H9 (cell line): ENCODE measurements around the gene SART1. TPM values are rescaled to one million over a fixed set of nuclear protein-coding genes. Genes with fewer than 3 reads are reported as not detected.
A peak's percentile ranks its signal among the peaks of the same experiment; 100 is the strongest.
"Not testable (repeated sequence)": the region's sequence is repeated elsewhere in the genome, so short reads cannot be mapped to it uniquely, and the experiment has no call there.

Experiments used
- DNase-seq: peaks from one replicate; pipeline ENCODE4 v3.0.0-alpha.2; 2017
- H2AFZ ChIP-seq: one replicate; pipeline ENCODE4 v1.6.1; 2013; ENCODE audit warnings: mild to moderate bottlenecking, low read length, control low read depth, moderate library complexity
- H2AK5ac ChIP-seq: 2 replicates; pipeline ENCODE4 v1.6.1; 2013; ENCODE audit warnings: low read length, control low read depth, mixed read lengths; ENCODE audit not compliant: insufficient read length
- H2BK120ac ChIP-seq: one replicate; pipeline ENCODE4 v1.6.1; 2013; ENCODE audit warnings: low read depth, mild to moderate bottlenecking, low read length, control low read depth, inconsistent platforms; ENCODE audit not compliant: poor library complexity, severe bottlenecking
- H2BK12ac ChIP-seq: 2 replicates; pipeline ENCODE4 v1.6.1; 2013; ENCODE audit warnings: low read length, control low read depth, mixed read lengths, low read depth; ENCODE audit not compliant: insufficient read length
- H2BK15ac ChIP-seq: 2 replicates; pipeline ENCODE4 v1.6.1; 2013; ENCODE audit warnings: low read depth, low read length, control low read depth
- H2BK20ac ChIP-seq: one replicate; pipeline ENCODE4 v1.6.1; 2013; ENCODE audit warnings: low read depth, mild to moderate bottlenecking, low read length, control low read depth, inconsistent platforms; ENCODE audit not compliant: poor library complexity, severe bottlenecking
- H2BK5ac ChIP-seq: 2 replicates; pipeline ENCODE4 v1.6.1; 2013; ENCODE audit warnings: low read length, control low read depth, mixed read lengths; ENCODE audit not compliant: insufficient read length
- H3K14ac ChIP-seq: 2 replicates; pipeline ENCODE4 v1.6.1; 2013; ENCODE audit warnings: low read length, control low read depth; ENCODE audit not compliant: insufficient read depth
- H3K18ac ChIP-seq: 2 replicates; pipeline ENCODE4 v1.6.1; 2013; ENCODE audit warnings: low read depth, mild to moderate bottlenecking, mixed read lengths, low read length, control low read depth; ENCODE audit not compliant: insufficient read length
- H3K23ac ChIP-seq: 2 replicates; pipeline ENCODE4 v1.6.1; 2013; ENCODE audit warnings: low read length, control low read depth, mixed read lengths, low read depth; ENCODE audit not compliant: insufficient read length
- H3K23me2 ChIP-seq: 2 replicates; pipeline ENCODE4 v1.6.1; 2013; ENCODE audit warnings: low read depth, mild to moderate bottlenecking, mixed read lengths, low read length, control low read depth; ENCODE audit not compliant: insufficient read length, poor library complexity, severe bottlenecking
- H3K27ac ChIP-seq: 2 replicates; pipeline ENCODE4 v1.5.1; 2013; ENCODE audit warnings: low read length, control low read depth, mixed read lengths, low read depth; ENCODE audit not compliant: insufficient read length
- H3K27me3 ChIP-seq: 2 replicates; pipeline ENCODE4 v1.6.1; 2013; ENCODE audit warnings: low read length, control low read depth, inconsistent platforms; ENCODE audit not compliant: insufficient read depth
- H3K4ac ChIP-seq: 2 replicates; pipeline ENCODE4 v1.6.1; 2013; ENCODE audit warnings: low read depth, mild to moderate bottlenecking, control low read depth, inconsistent platforms, low read length, moderate library complexity
- H3K4me1 ChIP-seq: 2 replicates; pipeline ENCODE4 v1.6.1; 2013; ENCODE audit warnings: low read length, control low read depth, inconsistent platforms; ENCODE audit not compliant: insufficient read depth
- H3K4me2 ChIP-seq: 2 replicates; pipeline ENCODE4 v1.6.1; 2013; ENCODE audit warnings: low read length, control low read depth, mixed read lengths; ENCODE audit not compliant: insufficient read length, insufficient read depth
- H3K56ac ChIP-seq: 2 replicates; pipeline ENCODE4 v1.6.1; 2013; ENCODE audit warnings: low read depth, mild to moderate bottlenecking, mixed read lengths, low read length, control low read depth; ENCODE audit not compliant: insufficient read length
- H3K79me1 ChIP-seq: 2 replicates; pipeline ENCODE4 v1.6.1; 2013; ENCODE audit warnings: low read depth, mild to moderate bottlenecking, moderate library complexity, low read length, control low read depth, inconsistent platforms; ENCODE audit not compliant: insufficient read depth, poor library complexity, severe bottlenecking
- H3K79me2 ChIP-seq: 2 replicates; pipeline ENCODE4 v1.6.1; 2013; ENCODE audit warnings: low read length, control low read depth, inconsistent platforms; ENCODE audit not compliant: insufficient read depth
- H3K9ac ChIP-seq: 2 replicates; pipeline ENCODE4 v1.6.1; 2013; ENCODE audit warnings: low read length, control low read depth, mixed read lengths; ENCODE audit not compliant: insufficient read length; ENCODE audit errors: extremely low read depth
- H3K9me3 ChIP-seq: one replicate; pipeline ENCODE4 v1.6.1; 2013; ENCODE audit warnings: low read depth, low read length, inconsistent platforms; ENCODE audit not compliant: control insufficient read depth
- H3T11ph ChIP-seq: one replicate; pipeline ENCODE4 v1.6.1; 2013; ENCODE audit warnings: mild to moderate bottlenecking, low read length, control low read depth, inconsistent platforms
- H4K20me1 ChIP-seq: one replicate; pipeline ENCODE4 v1.6.1; 2013; ENCODE audit not compliant: control insufficient read depth, insufficient read length, insufficient read depth
- H4K5ac ChIP-seq: 2 replicates; pipeline ENCODE4 v1.6.1; 2013; ENCODE audit warnings: low read depth, mild to moderate bottlenecking, mixed read lengths, low read length, control low read depth; ENCODE audit not compliant: insufficient read length
- H4K8ac ChIP-seq: replicated peaks from 2 replicates; pipeline ENCODE4 v1.6.1; 2013; ENCODE audit warnings: low read length, control low read depth, mixed read lengths, low read depth; ENCODE audit not compliant: insufficient read length
- H4K91ac ChIP-seq: 2 replicates; pipeline ENCODE4 v1.6.1; 2013; ENCODE audit warnings: low read depth, mild to moderate bottlenecking, moderate library complexity, mixed read lengths, low read length, control low read depth; ENCODE audit not compliant: insufficient read length
- H3K27ac Mint-ChIP-seq, 3 experiments: 2 replicates in 2 of 3; 3 replicates in 1 of 3; pipeline ENCODE4 v1.8.0; 2020 to 2021; ENCODE audit warnings: mixed read lengths in 3 of 3, mild to moderate bottlenecking in 1 of 3, moderate library complexity in 1 of 3
- H3K27me3 Mint-ChIP-seq: 2 replicates; pipeline ENCODE4 v1.8.0; 2021; ENCODE audit warnings: low read depth, mild to moderate bottlenecking, moderate library complexity, mixed read lengths
- H3K36me3 Mint-ChIP-seq, 3 experiments: 2 replicates in 2 of 3; 3 replicates in 1 of 3; pipeline ENCODE4 v1.8.0; 2020 to 2021; ENCODE audit warnings: low read depth in 3 of 3, mixed read lengths in 3 of 3; ENCODE audit not compliant: insufficient read depth in 1 of 3
- H3K4me1 Mint-ChIP-seq, 2 experiments: 2 replicates each; pipeline ENCODE4 v1.8.0; 2020; ENCODE audit warnings: mixed read lengths in 2 of 2
- H3K4me3 Mint-ChIP-seq, 2 experiments: 2 replicates in 1 of 2; 3 replicates in 1 of 2; pipeline ENCODE4 v1.8.0; 2020 to 2021; ENCODE audit warnings: mild to moderate bottlenecking in 2 of 2, mixed read lengths in 2 of 2, moderate library complexity in 1 of 2
- H3K9me3 Mint-ChIP-seq, 2 experiments: 2 replicates in 1 of 2; 3 replicates in 1 of 2; pipeline ENCODE4 v1.8.0; 2020; ENCODE audit warnings: mild to moderate bottlenecking in 2 of 2, mixed read lengths in 2 of 2, moderate library complexity in 1 of 2
- WGBS: extraction: QIAGEN DNeasy Blood & Tissue Kit; methylation state at CpG from one replicate; pipeline ENCODE4 v1.1.7; 2013; ENCODE audit warnings: missing lambda C conversion rate, low lambda C conversion rate, mixed read lengths; ENCODE audit not compliant: insufficient read length; ENCODE audit errors: extremely low coverage; 5-methylcytosine and 5-hydroxymethylcytosine counted together
- total RNA-seq: library from RNA; stranded (reverse); gene quantifications from 2 replicates; pipeline ENCODE4 v1.2.1, GENCODE V29; 2021
- TF ChIP-seq, protein P1 (sequence below): fragments of 200-600 bp; sonication (generic); conservative IDR thresholded peaks from 3 replicates; pipeline ENCODE4 v1.8.0; 2021; ENCODE audit warnings: antibody characterized with exemption, mild to moderate bottlenecking

Gene SART1
- total RNA-seq, 1 experiment from 2014 or later, result 52.0 TPM

DNA sequence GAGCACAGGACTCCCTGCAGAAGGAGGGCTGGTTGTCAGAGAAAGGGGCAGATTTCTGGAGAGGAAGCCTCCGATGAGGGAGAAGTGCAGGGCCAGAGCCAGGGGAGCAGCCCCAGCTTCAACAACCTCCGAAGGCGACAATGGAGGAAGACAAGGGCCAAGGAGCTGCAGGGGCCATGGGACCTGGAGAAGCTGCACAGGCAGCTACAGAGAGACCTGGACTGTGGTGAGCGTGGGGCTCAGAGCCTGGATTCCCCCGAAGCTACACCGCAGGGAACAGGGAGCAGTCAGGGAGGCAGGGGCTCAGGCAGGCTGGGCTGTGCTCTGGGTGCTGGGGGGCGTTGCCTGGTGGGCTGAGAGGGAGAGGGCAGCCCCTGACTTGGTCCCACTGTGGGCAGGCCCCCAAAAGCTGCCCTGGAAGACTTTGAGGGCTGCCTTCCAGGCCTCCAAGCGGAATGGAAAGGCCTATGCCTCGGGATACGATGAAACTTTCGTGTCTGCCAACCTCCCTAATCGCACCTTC is 13.9 kb upstream of the SART1 start:
- no peak overlapping the region for H3K4me2 ChIP-seq
- Mint-ChIP-seq H3K4me3 (no peak overlapping the region), H3K27me3 (peaks cover 4% of the 10 kb centered on the region), H3K36me3 (peaks cover 0 to 18% (median 2%) of the 10 kb centered on the region in 3 experiments; a peak in 4 of 7 replicates), H3K27ac (peak overlapping the region; percentile 64 to 95 (median 95); a peak in 4 of 7 replicates), H3K4me1 (peaks cover 22 to 32% of the 10 kb centered on the region in 2 experiments), H3K9me3 (no peaks in the 10 kb centered on the region; a peak in 1 of 5 replicates)
- H3K56ac ChIP-seq, result no peak overlapping the region
- WGBS, result no CpG with 5 or more reads among the region's 12 CpGs
- H2AK5ac ChIP-seq, result no peak overlapping the region
- no peak overlapping the region for H2BK20ac ChIP-seq
- no peak overlapping the region for H3K23ac ChIP-seq
- no peaks in the 10 kb centered on the region for H3K27me3 ChIP-seq
- no peaks in the 10 kb centered on the region for H3K79me1 ChIP-seq
- H3K23me2 ChIP-seq, result peaks cover 8% of the 10 kb centered on the region
- no peak overlapping the region for H3K27ac ChIP-seq
- no peak overlapping the region for H3K14ac ChIP-seq
- H3K9me3 ChIP-seq, result no peaks in the 10 kb centered on the region
- TF ChIP-seq, protein P1, sequence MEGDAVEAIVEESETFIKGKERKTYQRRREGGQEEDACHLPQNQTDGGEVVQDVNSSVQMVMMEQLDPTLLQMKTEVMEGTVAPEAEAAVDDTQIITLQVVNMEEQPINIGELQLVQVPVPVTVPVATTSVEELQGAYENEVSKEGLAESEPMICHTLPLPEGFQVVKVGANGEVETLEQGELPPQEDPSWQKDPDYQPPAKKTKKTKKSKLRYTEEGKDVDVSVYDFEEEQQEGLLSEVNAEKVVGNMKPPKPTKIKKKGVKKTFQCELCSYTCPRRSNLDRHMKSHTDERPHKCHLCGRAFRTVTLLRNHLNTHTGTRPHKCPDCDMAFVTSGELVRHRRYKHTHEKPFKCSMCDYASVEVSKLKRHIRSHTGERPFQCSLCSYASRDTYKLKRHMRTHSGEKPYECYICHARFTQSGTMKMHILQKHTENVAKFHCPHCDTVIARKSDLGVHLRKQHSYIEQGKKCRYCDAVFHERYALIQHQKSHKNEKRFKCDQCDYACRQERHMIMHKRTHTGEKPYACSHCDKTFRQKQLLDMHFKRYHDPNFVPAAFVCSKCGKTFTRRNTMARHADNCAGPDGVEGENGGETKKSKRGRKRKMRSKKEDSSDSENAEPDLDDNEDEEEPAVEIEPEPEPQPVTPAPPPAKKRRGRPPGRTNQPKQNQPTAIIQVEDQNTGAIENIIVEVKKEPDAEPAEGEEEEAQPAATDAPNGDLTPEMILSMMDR, result no peak
- DNase-seq, result no peak
- H3K4ac ChIP-seq, result no peak overlapping the region
- peak overlapping the region; percentile 60 for H4K91ac ChIP-seq
- H2BK12ac ChIP-seq, result no peak overlapping the region
- no peak overlapping the region for H2BK15ac ChIP-seq
- no peak overlapping the region for H2BK120ac ChIP-seq
- no peaks in the 10 kb centered on the region for H4K20me1 ChIP-seq
- H3K18ac ChIP-seq, result no peak overlapping the region
- H3K79me2 ChIP-seq, result no peaks in the 10 kb centered on the region
- H2BK5ac ChIP-seq, result no peak overlapping the region
- peaks cover 11% of the 10 kb centered on the region for H3K4me1 ChIP-seq
- H3K9ac ChIP-seq, result no peak overlapping the region
- no peak overlapping the region for H4K8ac ChIP-seq
- no peak overlapping the region for H2AFZ ChIP-seq
- no peak overlapping the region for H3T11ph ChIP-seq
- H4K5ac ChIP-seq, result no peak overlapping the region

DNA sequence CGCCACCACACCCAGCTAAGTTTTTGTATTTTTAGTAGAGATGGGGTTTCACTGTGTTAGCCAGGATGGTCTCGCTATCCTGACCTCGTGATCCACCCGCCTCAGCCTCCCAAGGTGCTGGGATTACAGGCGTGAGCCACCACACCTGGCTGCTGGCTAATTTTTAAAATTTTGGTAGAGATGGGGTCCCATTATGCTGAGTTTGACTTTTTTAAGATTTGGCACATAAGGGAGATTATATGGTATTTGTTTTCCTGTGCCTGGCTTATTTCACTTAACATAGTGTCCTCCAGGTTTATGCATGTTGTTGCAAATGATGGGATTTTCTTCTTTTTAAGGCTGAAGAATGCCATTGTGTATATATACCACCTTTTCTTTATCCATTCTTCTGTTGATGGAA is 10.8 kb upstream of the SART1 start:
- H3K14ac ChIP-seq, H3K23me2 ChIP-seq, H3K27me3 ChIP-seq, H2BK120ac ChIP-seq, H2BK15ac ChIP-seq, H3K27me3 Mint-ChIP-seq, H3T11ph ChIP-seq, H3K23ac ChIP-seq, DNase-seq, H3K79me2 ChIP-seq, H3K56ac ChIP-seq, H3K9me3 ChIP-seq, H2AK5ac ChIP-seq, H3K9me3 Mint-ChIP-seq, H3K9ac ChIP-seq, H3K27ac Mint-ChIP-seq, H3K79me1 ChIP-seq, H3K18ac ChIP-seq, H3K4me2 ChIP-seq, H4K8ac ChIP-seq, H3K27ac ChIP-seq, H2BK20ac ChIP-seq, H4K5ac ChIP-seq, H2BK12ac ChIP-seq, H4K20me1 ChIP-seq, H3K4me3 Mint-ChIP-seq, H2AFZ ChIP-seq, H3K4ac ChIP-seq, H4K91ac ChIP-seq, H2BK5ac ChIP-seq: not testable (repeated sequence)
- WGBS, result no CpG with 5 or more reads among the region's 5 CpGs
- Mint-ChIP-seq H3K36me3 (peaks cover 0 to 22% (median 2%) of the 10 kb centered on the region in 3 experiments; a peak in 4 of 7 replicates), H3K4me1 (peaks cover 14 to 17% of the 10 kb centered on the region in 2 experiments)
- peaks cover 10% of the 10 kb centered on the region for H3K4me1 ChIP-seq
